Activated CD4-positive, alpha-beta T cell treated with anti-CD3 and anti-CD28 coated beads, Interleukin-2, Interleukin-6, amounts not matched to agents 100 ng/mL and 50 ng/mL, durations not matched to agents 16 hours and 8 hours (primary cell): ENCODE measurements around the gene ANTXR1.
"Not testable (repeated sequence)": the region's sequence is repeated elsewhere in the genome, so short reads cannot be mapped to it uniquely, and the experiment has no call there.

Source experiments
- DNase-seq: peaks from one replicate; pipeline ENCODE4 v3.0.0-alpha.2; 2020

ANTXR1 gene

GRCh38 chr2:69243652-69244051 lies 230.7 kb downstream of the ANTXR1 start:
- no peak for DNase-seq

GRCh38 chr2:69244882-69245281 lies 231.9 kb downstream of the ANTXR1 start:
- no peak for DNase-seq

GRCh38 chr2:69247583-69247982 lies 234.6 kb downstream of the ANTXR1 start:
- DNase-seq, result no peak

- DNase-seq, result no peak
Measured at GRCh38 chr2:69248232-69248631, 235.3 kb downstream of the ANTXR1 start.

GRCh38 chr2:69250981-69251380 lies 238.0 kb downstream of the ANTXR1 start:
- no peak for DNase-seq

- DNase-seq, result no peak
Measured at GRCh38 chr2:69251943-69252342, 239.0 kb downstream of the ANTXR1 start.

GRCh38 chr2:69253112-69253511 lies 240.1 kb downstream of the ANTXR1 start:
- DNase-seq, result no peak

GRCh38 chr2:69253611-69254301 lies 240.8 kb downstream of the ANTXR1 start:
- no peak for DNase-seq

GRCh38 chr2:69255760-69256159 lies 242.8 kb downstream of the ANTXR1 start:
- DNase-seq, result no peak

GRCh38 chr2:69259994-69260591 lies 247.1 kb downstream of the ANTXR1 start:
- not testable (repeated sequence) for DNase-seq

- DNase-seq, result no peak
Measured at GRCh38 chr2:69260666-69261065, 247.7 kb downstream of the ANTXR1 start.

- DNase-seq, result no peak
Measured at GRCh38 chr2:69269330-69269729, 256.4 kb downstream of the ANTXR1 start.

GRCh38 chr2:69271831-69272257 lies 258.9 kb downstream of the ANTXR1 start:
- DNase-seq, result no peak

- no peak for DNase-seq
Measured at GRCh38 chr2:69272803-69273471, 260.0 kb downstream of the ANTXR1 start.

GRCh38 chr2:69275490-69275889 lies 262.5 kb downstream of the ANTXR1 start:
- DNase-seq, result no peak

GRCh38 chr2:69278366-69278765 lies 265.4 kb downstream of the ANTXR1 start:
- no peak for DNase-seq

- no peak for DNase-seq
Measured at GRCh38 chr2:69279211-69279610, 266.2 kb downstream of the ANTXR1 start.

GRCh38 chr2:69279931-69280681 lies 267.1 kb downstream of the ANTXR1 start:
- DNase-seq, result no peak

GRCh38 chr2:69280796-69281412 lies 267.9 kb downstream of the ANTXR1 start:
- no peak for DNase-seq

GRCh38 chr2:69285379-69285894 lies 272.5 kb downstream of the ANTXR1 start:
- DNase-seq, result no peak

GRCh38 chr2:69287544-69287943 lies 274.6 kb downstream of the ANTXR1 start:
- no peak for DNase-seq

GRCh38 chr2:69288429-69288828 lies 275.4 kb downstream of the ANTXR1 start:
- DNase-seq, result no peak
